ENCODE data around the gene ARSJ.

The ARSJ gene

DNA sequence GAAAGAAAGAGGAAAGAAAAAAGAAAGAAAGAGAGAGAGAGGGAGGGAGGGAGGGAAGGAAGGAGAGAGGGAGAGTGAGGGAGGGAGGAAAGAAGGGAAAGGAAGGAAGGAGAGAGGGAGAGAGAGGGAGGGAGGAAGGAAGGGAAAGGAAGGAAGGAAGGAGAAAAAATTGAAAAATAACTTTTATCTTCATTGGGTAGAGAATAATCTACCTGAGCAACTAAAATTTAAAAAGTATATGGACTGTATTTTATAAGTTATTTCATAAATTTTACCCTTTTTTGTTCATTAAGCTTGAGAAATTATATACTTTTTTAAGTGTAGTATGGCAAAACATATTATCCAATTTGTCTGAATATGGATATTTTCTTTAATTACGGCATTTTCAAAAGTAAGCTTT lies 32.0 kb downstream of the ARSJ start:
- H2AFZ ChIP-seq (ENCODE audit: low read length): no peak overlapping the region
- TF ChIP-seq, protein P1, sequence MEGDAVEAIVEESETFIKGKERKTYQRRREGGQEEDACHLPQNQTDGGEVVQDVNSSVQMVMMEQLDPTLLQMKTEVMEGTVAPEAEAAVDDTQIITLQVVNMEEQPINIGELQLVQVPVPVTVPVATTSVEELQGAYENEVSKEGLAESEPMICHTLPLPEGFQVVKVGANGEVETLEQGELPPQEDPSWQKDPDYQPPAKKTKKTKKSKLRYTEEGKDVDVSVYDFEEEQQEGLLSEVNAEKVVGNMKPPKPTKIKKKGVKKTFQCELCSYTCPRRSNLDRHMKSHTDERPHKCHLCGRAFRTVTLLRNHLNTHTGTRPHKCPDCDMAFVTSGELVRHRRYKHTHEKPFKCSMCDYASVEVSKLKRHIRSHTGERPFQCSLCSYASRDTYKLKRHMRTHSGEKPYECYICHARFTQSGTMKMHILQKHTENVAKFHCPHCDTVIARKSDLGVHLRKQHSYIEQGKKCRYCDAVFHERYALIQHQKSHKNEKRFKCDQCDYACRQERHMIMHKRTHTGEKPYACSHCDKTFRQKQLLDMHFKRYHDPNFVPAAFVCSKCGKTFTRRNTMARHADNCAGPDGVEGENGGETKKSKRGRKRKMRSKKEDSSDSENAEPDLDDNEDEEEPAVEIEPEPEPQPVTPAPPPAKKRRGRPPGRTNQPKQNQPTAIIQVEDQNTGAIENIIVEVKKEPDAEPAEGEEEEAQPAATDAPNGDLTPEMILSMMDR (IDR thresholded peaks at IDR 0.05; ENCODE audit: low read length): no peak
- TF ChIP-seq EZH2phosphoT487 (IDR thresholded peaks at IDR 0.05; ENCODE audit: low read length): no peak
- no peak for TF ChIP-seq EZH2 (optimal IDR thresholded peaks at IDR 0.05; ENCODE audit: low read depth, low read length)

DNA sequence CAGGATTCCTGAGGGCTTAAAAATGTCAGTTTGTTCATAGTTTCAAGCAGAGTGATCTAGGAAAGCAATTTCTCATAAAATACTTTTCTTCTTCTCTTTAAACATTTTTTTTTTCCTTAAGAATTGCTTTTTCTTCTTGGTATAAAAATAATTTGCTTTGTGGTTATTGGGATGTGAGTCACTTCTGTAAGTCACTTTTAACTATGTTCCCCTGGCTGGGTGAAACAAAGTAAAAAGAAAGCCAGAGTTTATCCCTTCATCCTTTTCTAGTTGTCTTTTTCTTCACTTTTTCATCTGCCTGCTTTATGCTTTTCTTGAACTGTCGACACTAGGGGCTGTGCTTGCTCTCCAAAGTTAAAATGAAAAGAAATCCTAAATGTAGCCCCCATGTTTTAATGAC lies 33.5 kb downstream of the ARSJ start:
- Histone ChIP-seq H3K4me2 (ENCODE audit: low read depth, low read length) (no peak overlapping the region), H3F3A (ENCODE audit: insufficient read depth, low read length) (no peaks in the 10 kb centered on the region), H3K9me3 (replicated peaks; ENCODE audit: insufficient read depth, low read length) (no peaks in the 10 kb centered on the region), H3K27ac (ENCODE audit: low read length) (no peak overlapping the region), H3K9ac (ENCODE audit: low read length) (no peak overlapping the region), H4K20me1 (ENCODE audit: insufficient read depth, low read length) (no peaks in the 10 kb centered on the region; the same call in 1 of the 2 replicates), H3K36me3 (replicated peaks; ENCODE audit: insufficient read depth, low read length) (no peaks in the 10 kb centered on the region), H3K4me1 (ENCODE audit: low read length) (no peaks in the 10 kb centered on the region), H3K27me3 (replicated peaks; ENCODE audit: insufficient read depth, low read length) (no peaks in the 10 kb centered on the region), H2AFZ (ENCODE audit: low read length) (no peak overlapping the region), H3K4me3 (ENCODE audit: low read length) (no peak overlapping the region), H3K9me2 (replicated peaks; ENCODE audit: insufficient read depth, low read length) (no peaks in the 10 kb centered on the region), H3K79me2 (ENCODE audit: low read length) (no peaks in the 10 kb centered on the region)
- no peak for TF ChIP-seq EZH2phosphoT487 (IDR thresholded peaks at IDR 0.05; ENCODE audit: low read length)
- TF ChIP-seq, protein P1 (IDR thresholded peaks at IDR 0.05; ENCODE audit: low read length): no peak
- no peak for TF ChIP-seq EZH2 (optimal IDR thresholded peaks at IDR 0.05; ENCODE audit: low read depth, low read length)
- no peak for DNase-seq

More for the DNA sequence above, 32.0 kb downstream of the ARSJ start:
- no peak for DNase-seq
- Histone ChIP-seq H3K36me3 (replicated peaks; ENCODE audit: insufficient read depth, low read length) (no peaks in the 10 kb centered on the region), H3K4me1 (ENCODE audit: low read length) (no peaks in the 10 kb centered on the region), H3K27me3 (replicated peaks; ENCODE audit: insufficient read depth, low read length) (no peaks in the 10 kb centered on the region), H3K9me2 (replicated peaks; ENCODE audit: insufficient read depth, low read length) (no peaks in the 10 kb centered on the region), H3K9me3 (replicated peaks; ENCODE audit: insufficient read depth, low read length) (no peaks in the 10 kb centered on the region), H3K4me3 (ENCODE audit: low read length) (no peak overlapping the region), H3K4me2 (ENCODE audit: low read depth, low read length) (no peak overlapping the region), H3F3A (ENCODE audit: insufficient read depth, low read length) (no peaks in the 10 kb centered on the region), H3K79me2 (ENCODE audit: low read length) (no peaks in the 10 kb centered on the region), H3K9ac (ENCODE audit: low read length) (no peak overlapping the region), H3K27ac (ENCODE audit: low read length) (no peak overlapping the region), H4K20me1 (ENCODE audit: insufficient read depth, low read length) (no peaks in the 10 kb centered on the region; the same call in 1 of the 2 replicates)

DNA sequence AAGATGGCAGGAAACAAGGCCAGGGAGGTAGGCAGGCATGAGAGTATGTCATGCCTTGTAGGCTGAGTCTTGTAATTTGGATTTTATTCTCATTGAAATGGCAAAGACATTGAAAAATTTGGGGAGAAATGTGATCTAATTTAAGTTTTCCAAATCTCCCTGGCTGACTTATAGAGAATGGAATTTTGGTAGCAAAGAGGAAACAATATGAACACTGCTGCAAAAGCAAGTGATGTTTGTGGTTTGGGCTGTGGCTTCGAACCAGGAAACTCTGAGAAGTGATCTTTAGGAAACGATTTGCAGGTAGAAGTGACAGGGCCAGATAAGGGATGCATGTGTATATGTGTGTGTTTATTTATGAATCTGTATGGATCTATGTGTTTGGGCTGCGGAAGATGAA lies 35.6 kb downstream of the ARSJ start:
- no peak overlapping the region for H3K4me3 ChIP-seq (ENCODE audit: low read length)
- DNase-seq: no peak
- H3K36me3 ChIP-seq (replicated peaks; ENCODE audit: insufficient read depth, low read length): no peaks in the 10 kb centered on the region
- H3K27me3 ChIP-seq (replicated peaks; ENCODE audit: insufficient read depth, low read length): no peaks in the 10 kb centered on the region
- H3K79me2 ChIP-seq (ENCODE audit: low read length): no peaks in the 10 kb centered on the region
- no peaks in the 10 kb centered on the region for H3F3A ChIP-seq (ENCODE audit: insufficient read depth, low read length)
- no peaks in the 10 kb centered on the region for H3K9me3 ChIP-seq (replicated peaks; ENCODE audit: insufficient read depth, low read length)
- no peak overlapping the region for H2AFZ ChIP-seq (ENCODE audit: low read length)
- H3K9me2 ChIP-seq (replicated peaks; ENCODE audit: insufficient read depth, low read length): no peaks in the 10 kb centered on the region
- no peaks in the 10 kb centered on the region; the same call in 1 of the 2 replicates for H4K20me1 ChIP-seq (ENCODE audit: insufficient read depth, low read length)
- H3K4me2 ChIP-seq (ENCODE audit: low read depth, low read length): no peak overlapping the region
- no peaks in the 10 kb centered on the region for H3K4me1 ChIP-seq (ENCODE audit: low read length)
- no peak overlapping the region for H3K9ac ChIP-seq (ENCODE audit: low read length)
- no peak overlapping the region for H3K27ac ChIP-seq (ENCODE audit: low read length)
- TF ChIP-seq EZH2 (optimal IDR thresholded peaks at IDR 0.05; ENCODE audit: low read depth, low read length) (no peak), EZH2phosphoT487 (IDR thresholded peaks at IDR 0.05; ENCODE audit: low read length) (no peak)
- TF ChIP-seq, protein P1 (IDR thresholded peaks at IDR 0.05; ENCODE audit: low read length): no peak
